HG03432 (cell line): ENCODE measurements around the gene PNMA1.

Experiments
- ATAC-seq: cut with Tn5 transposase; IDR thresholded peaks from one replicate; pipeline ENCODE4 v1.9.1; 2021; ENCODE audit warnings: mild to moderate bottlenecking, moderate library complexity; ENCODE audit not compliant: unreplicated experiment

PNMA1 gene

GRCh38 chr14:73713803-73714655 lies at the start of gene PNMA1:
PNMA1 (minus strand) TSS chr14:73714384; CDS start chr14:73713639, 745 bp downstream.
- ATAC-seq = peak; percentile 80

- ATAC-seq = no peak
These were observed 49.2 kb upstream of the PNMA1 start for GRCh38 chr14:73763396-73763795.

GRCh38 chr14:73762375-73762822 lies 48.2 kb upstream of the PNMA1 start:
- ATAC-seq = peak; percentile 24

- no peak for ATAC-seq
These were observed 47.6 kb upstream of the PNMA1 start for GRCh38 chr14:73761618-73762355.

- ATAC-seq = peak; percentile 2
These were observed 46.7 kb upstream of the PNMA1 start for GRCh38 chr14:73760598-73761586.

GRCh38 chr14:73759714-73760597 lies 45.8 kb upstream of the PNMA1 start:
- ATAC-seq = peak; percentile 65

- ATAC-seq = peak; percentile 7
These were observed 45.1 kb upstream of the PNMA1 start for GRCh38 chr14:73759183-73759713.

- ATAC-seq = no peak
These were observed 44.4 kb upstream of the PNMA1 start for GRCh38 chr14:73758392-73759182.

- no peak for ATAC-seq
These were observed 43.8 kb upstream of the PNMA1 start for GRCh38 chr14:73757876-73758391.

GRCh38 chr14:73757381-73757780 lies 43.2 kb upstream of the PNMA1 start:
- no peak for ATAC-seq

GRCh38 chr14:73755434-73756014 lies 41.3 kb upstream of the PNMA1 start:
- ATAC-seq = no peak

GRCh38 chr14:73754911-73755360 lies 40.8 kb upstream of the PNMA1 start:
- ATAC-seq = no peak

- peak; percentile 40 for ATAC-seq
These were observed 40.0 kb upstream of the PNMA1 start for GRCh38 chr14:73753887-73754795.

- ATAC-seq = no peak
These were observed 39.1 kb upstream of the PNMA1 start for GRCh38 chr14:73753124-73753886.

- ATAC-seq = no peak
These were observed 38.3 kb upstream of the PNMA1 start for GRCh38 chr14:73752297-73752992.
